OCI-LY7 (cell line): ENCODE measurements around the gene ARMC7. TPM values are rescaled to one million over a fixed set of nuclear protein-coding genes. Genes with fewer than 3 reads are reported as not detected.
"Not testable (repeated sequence)": the region's sequence is repeated elsewhere in the genome, so short reads cannot be mapped to it uniquely, and the experiment has no call there.

ENCODE experiments used
- BruUV-seq: library from RNA; stranded (reverse); fragments of 400-500 nt; replicated peaks from 2 replicates; lab custom pipeline; 2021; lab: Mats Ljungman, UMichigan
- CTCF ChIA-PET: fragments of 300-600 bp; sonication (Branson Sonifier 250); formaldehyde crosslinking; loops from one replicate; lab custom pipeline; 2022; ENCODE audit warnings: antibody characterized with exemption; ENCODE audit not compliant: unreplicated experiment; lab: Charles Lee
- POLR2A ChIA-PET: fragments of 300-600 bp; sonication (Branson Sonifier 250); formaldehyde crosslinking; loops from one replicate; lab custom pipeline; 2022; ENCODE audit warnings: antibody characterized with exemption; lab: Charles Lee
- DNase-seq: peaks from one replicate; pipeline ENCODE4 v3.0.0-alpha.2; 2015; ENCODE audit warnings: low spot score
- H2AFZ ChIP-seq: fragments of 200-600 bp; sonication (generic), shearing (Covaris generic); 2 replicates; pipeline ENCODE4 v1.6.1; 2014; ENCODE audit warnings: mild to moderate bottlenecking, antibody characterized with exemption, low read length, moderate library complexity
- H3K27ac ChIP-seq: fragments of 200-600 bp; sonication (generic); 2 replicates; pipeline ENCODE4 v1.5.1; 2014; ENCODE audit warnings: mixed run types, low read depth, mild to moderate bottlenecking, moderate library complexity, low read length, inconsistent platforms; ENCODE audit not compliant: poor library complexity, severe bottlenecking
- H3K36me3 ChIP-seq: fragments of 200-600 bp; sonication (generic); 2 replicates; pipeline ENCODE4 v1.6.1; 2014; ENCODE audit warnings: mild to moderate bottlenecking, antibody characterized with exemption, low read length, moderate library complexity, mixed read lengths; ENCODE audit not compliant: insufficient read depth
- H3K4me1 ChIP-seq: fragments of 200-600 bp; sonication (generic); 2 replicates; pipeline ENCODE4 v1.5.1; 2014; ENCODE audit warnings: mild to moderate bottlenecking, low read length; ENCODE audit not compliant: insufficient read depth, poor library complexity, severe bottlenecking
- H3K4me2 ChIP-seq: fragments of 200-600 bp; sonication (generic); 2 replicates; pipeline ENCODE4 v1.6.1; 2014; ENCODE audit warnings: mild to moderate bottlenecking, low read length
- H3K4me3 ChIP-seq: fragments of 200-600 bp; sonication (generic); 2 replicates; pipeline ENCODE4 v1.5.1; 2014; ENCODE audit warnings: mild to moderate bottlenecking, low read depth, low read length; ENCODE audit not compliant: poor library complexity, severe bottlenecking
- H3K79me2 ChIP-seq: fragments of 200-600 bp; sonication (generic); 2 replicates; pipeline ENCODE4 v1.6.1; 2016; ENCODE audit warnings: low read depth, mild to moderate bottlenecking, low read length, moderate library complexity, mixed read lengths; ENCODE audit not compliant: insufficient read depth
- H3K9me2 ChIP-seq: fragments of 200-600 bp; sonication (generic); 2 replicates; pipeline ENCODE4 v1.6.1; 2016; ENCODE audit warnings: mild to moderate bottlenecking, low read length, mixed read lengths; ENCODE audit not compliant: insufficient read depth
- H3K9me3 ChIP-seq: fragments of 200-600 bp; sonication (generic); 2 replicates; pipeline ENCODE4 v1.6.1; 2014; ENCODE audit warnings: mild to moderate bottlenecking, mixed run types, low read length, mixed read lengths
- H4K20me1 ChIP-seq: fragments of 200-600 bp; sonication (generic); 2 replicates; pipeline ENCODE4 v1.6.1; 2014; ENCODE audit warnings: mild to moderate bottlenecking, antibody characterized with exemption, low read length, moderate library complexity, mixed read lengths; ENCODE audit not compliant: insufficient read depth
- EZH2phosphoT487 ChIP-seq: fragments of 200-600 bp; sonication (generic); IDR thresholded peaks from 2 replicates; pipeline ENCODE4 v1.6.1; 2018; ENCODE audit warnings: low read depth, borderline replicate concordance, mild to moderate bottlenecking, mixed run types, antibody characterized with exemption, low read length, moderate library complexity, mixed read lengths
- intact Hi-C: fragments of 100-400 bp; cut with micrococcal nuclease; formaldehyde crosslinking; loops from one replicate; pipeline ENCODE4 v1.10.0; 2022; ENCODE audit not compliant: unreplicated experiment
- total RNA-seq, 2 experiments: library from RNA; depleted of rRNA in 1 of 2; stranded (reverse); fragments of >200 nt in 1 of 2; shearing (Covaris generic) in 1 of 2; gene quantifications; 2 replicates each; pipeline ENCODE4 v1.2.3, GENCODE V29; 2014 to 2022
- TF ChIP-seq, protein P1 (sequence below): fragments of 200-600 bp; sonication (generic); conservative IDR thresholded peaks from 2 replicates; pipeline ENCODE4 v1.5.1; 2014; ENCODE audit warnings: mild to moderate bottlenecking, antibody characterized with exemption, low read length, moderate library complexity, mixed read lengths

Gene ARMC7
- total RNA-seq, 2 experiments from 2014 or later: 7.1 to 19.9 TPM

DNA sequence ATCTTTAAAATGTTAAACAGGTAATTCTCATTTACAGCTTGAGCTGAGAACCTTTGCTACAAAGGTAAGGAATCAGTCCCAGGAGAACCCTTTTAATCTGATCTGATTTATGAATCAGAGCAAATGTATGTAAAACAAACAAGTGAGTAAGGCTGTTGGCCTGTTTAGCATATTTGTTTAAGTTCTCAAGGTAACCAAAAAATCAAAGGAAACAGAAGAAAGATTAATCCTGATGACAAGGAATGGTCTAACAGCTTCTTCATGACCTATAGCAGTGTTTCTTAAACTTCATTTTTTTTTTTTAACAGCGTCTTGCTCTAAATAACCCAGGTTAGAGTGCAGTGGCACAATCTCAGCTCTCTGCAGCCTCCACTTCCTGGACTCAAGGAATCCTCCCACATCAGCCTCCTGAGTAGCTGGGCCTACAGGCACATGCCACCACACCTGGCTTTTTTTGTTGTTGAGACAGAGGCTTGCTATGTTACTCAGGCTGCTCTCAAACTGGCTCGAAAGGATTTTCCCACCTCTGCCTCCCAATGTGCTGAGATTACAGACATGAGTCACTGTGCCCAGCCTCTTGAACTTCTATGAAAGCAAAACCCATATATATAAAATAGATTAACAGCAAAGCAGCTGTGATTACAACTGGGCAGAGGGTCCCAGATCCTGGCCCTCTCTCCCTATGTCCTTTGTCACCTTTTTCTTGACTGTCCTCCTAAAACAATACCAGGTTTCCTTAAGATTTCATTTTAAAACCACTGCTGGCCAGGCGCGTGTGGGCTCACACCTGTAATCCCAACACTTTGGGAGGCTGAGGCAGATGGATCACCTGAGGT, 49.6 kb downstream of the ARMC7 start:
- ChIA-PET CTCF (no interaction called here), POLR2A (no interaction called here)
- no peak overlapping the region for H3K4me2 ChIP-seq
- H3K4me1 ChIP-seq: peaks cover 10% of the 10 kb centered on the region
- H3K36me3 ChIP-seq: peaks cover 26% of the 10 kb centered on the region
- TF ChIP-seq, protein P1, sequence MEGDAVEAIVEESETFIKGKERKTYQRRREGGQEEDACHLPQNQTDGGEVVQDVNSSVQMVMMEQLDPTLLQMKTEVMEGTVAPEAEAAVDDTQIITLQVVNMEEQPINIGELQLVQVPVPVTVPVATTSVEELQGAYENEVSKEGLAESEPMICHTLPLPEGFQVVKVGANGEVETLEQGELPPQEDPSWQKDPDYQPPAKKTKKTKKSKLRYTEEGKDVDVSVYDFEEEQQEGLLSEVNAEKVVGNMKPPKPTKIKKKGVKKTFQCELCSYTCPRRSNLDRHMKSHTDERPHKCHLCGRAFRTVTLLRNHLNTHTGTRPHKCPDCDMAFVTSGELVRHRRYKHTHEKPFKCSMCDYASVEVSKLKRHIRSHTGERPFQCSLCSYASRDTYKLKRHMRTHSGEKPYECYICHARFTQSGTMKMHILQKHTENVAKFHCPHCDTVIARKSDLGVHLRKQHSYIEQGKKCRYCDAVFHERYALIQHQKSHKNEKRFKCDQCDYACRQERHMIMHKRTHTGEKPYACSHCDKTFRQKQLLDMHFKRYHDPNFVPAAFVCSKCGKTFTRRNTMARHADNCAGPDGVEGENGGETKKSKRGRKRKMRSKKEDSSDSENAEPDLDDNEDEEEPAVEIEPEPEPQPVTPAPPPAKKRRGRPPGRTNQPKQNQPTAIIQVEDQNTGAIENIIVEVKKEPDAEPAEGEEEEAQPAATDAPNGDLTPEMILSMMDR: no peak
- no peak for TF ChIP-seq EZH2phosphoT487
- no peaks in the 10 kb centered on the region for H4K20me1 ChIP-seq
- no TSS peak for BruUV-seq
- H3K9me3 ChIP-seq: no peaks in the 10 kb centered on the region
- H2AFZ ChIP-seq: no peak overlapping the region
- DNase-seq: no peak
- intact Hi-C loops: no loop called here
- no peaks in the 10 kb centered on the region for H3K9me2 ChIP-seq
- H3K4me3 ChIP-seq: no peak overlapping the region
- no peak overlapping the region for H3K27ac ChIP-seq
- H3K79me2 ChIP-seq: no peaks in the 10 kb centered on the region

GRCh38 chr17:75160211-75160610, 50.4 kb downstream of the ARMC7 start:
- DNase-seq: no peak
- BruUV-seq: TSS peak; percentile 20
- ChIA-PET POLR2A (interaction anchor here (1.1 to 1.6 kb wide), 2 partner anchors 9 to 11 kb away, joined by 3 to 4 read pairs; no protein-coding TSS in a partner anchor), CTCF (no interaction called here)
- no peak for TF ChIP-seq EZH2phosphoT487
- TF ChIP-seq, protein P1: no peak
- H3K79me2 ChIP-seq: no peaks in the 10 kb centered on the region
- H3K36me3 ChIP-seq: peaks cover 34% of the 10 kb centered on the region
- H3K9me3 ChIP-seq: no peaks in the 10 kb centered on the region
- H3K9me2 ChIP-seq: no peaks in the 10 kb centered on the region
- no peaks in the 10 kb centered on the region for H4K20me1 ChIP-seq
- no peak overlapping the region for H2AFZ ChIP-seq
- H3K4me2 ChIP-seq: no peak overlapping the region
- no peak overlapping the region for H3K4me3 ChIP-seq
- intact Hi-C loops: no loop called here
- no peak overlapping the region for H3K27ac ChIP-seq
- peaks cover 4% of the 10 kb centered on the region for H3K4me1 ChIP-seq

- no TSS peak for BruUV-seq
- no peaks in the 10 kb centered on the region for H3K9me3 ChIP-seq
- intact Hi-C loops: no loop called here
- H3K36me3 ChIP-seq: peaks cover 61% of the 10 kb centered on the region
- H3K4me1 ChIP-seq: no peaks in the 10 kb centered on the region
- ChIA-PET POLR2A (interaction anchor here (0.5 to 1.0 kb wide), 2 partner anchors 25 to 49 kb away, joined by 3 to 4 read pairs; no protein-coding TSS in a partner anchor), CTCF (no interaction called here)
- no peak for TF ChIP-seq EZH2phosphoT487
- TF ChIP-seq, protein P1: no peak
- no peak overlapping the region for H3K4me2 ChIP-seq
- H3K27ac ChIP-seq: no peak overlapping the region
- no peaks in the 10 kb centered on the region for H4K20me1 ChIP-seq
- H3K4me3 ChIP-seq: no peak overlapping the region
- no peak for DNase-seq
- no peak overlapping the region for H2AFZ ChIP-seq
- H3K79me2 ChIP-seq: peaks cover 3% of the 10 kb centered on the region; the same call in 1 of the 2 replicates
- no peaks in the 10 kb centered on the region for H3K9me2 ChIP-seq
Observed at GRCh38 chr17:75163074-75163473, 53.3 kb downstream of the ARMC7 start.

DNA sequence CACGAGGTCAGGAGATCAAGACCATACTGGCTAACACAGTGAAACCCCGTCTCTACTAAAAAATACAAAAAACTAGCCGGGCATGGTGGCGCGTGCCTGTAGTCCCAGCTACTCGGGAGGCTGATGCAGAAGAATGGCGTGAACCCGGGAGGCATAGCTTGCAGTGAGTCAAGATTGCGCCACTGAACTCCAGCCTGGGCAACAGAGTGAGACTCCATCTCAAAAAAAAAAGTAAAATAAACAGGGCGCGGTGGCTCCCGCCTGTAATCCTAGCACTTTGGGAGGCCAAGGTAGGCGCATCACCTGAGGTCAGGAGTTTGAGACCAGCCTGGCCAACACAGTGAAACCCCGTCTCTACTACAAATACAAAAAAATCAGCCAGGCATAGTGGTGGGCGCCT, 54.8 kb downstream of the ARMC7 start:
- intact Hi-C loops, H3K4me1 ChIP-seq, H3K27ac ChIP-seq, BruUV-seq, POLR2A ChIA-PET, H3K9me3 ChIP-seq, H3K79me2 ChIP-seq, DNase-seq, H3K4me3 ChIP-seq, H4K20me1 ChIP-seq, H3K4me2 ChIP-seq, CTCF ChIA-PET, H2AFZ ChIP-seq, H3K9me2 ChIP-seq: not testable (repeated sequence)
- peaks cover 74% of the 10 kb centered on the region for H3K36me3 ChIP-seq
